GM21447 (cell line): ENCODE measurements around the gene URI1.
A peak's percentile ranks its signal among the peaks of the same experiment; 100 is the strongest.
"Not testable (repeated sequence)": the region's sequence is repeated elsewhere in the genome, so short reads cannot be mapped to it uniquely, and the experiment has no call there.

Experiments used
- ATAC-seq: cut with Tn5 transposase; IDR thresholded peaks from one replicate; pipeline ENCODE4 v1.9.1; 2021; ENCODE audit not compliant: unreplicated experiment

URI1 gene

DNA sequence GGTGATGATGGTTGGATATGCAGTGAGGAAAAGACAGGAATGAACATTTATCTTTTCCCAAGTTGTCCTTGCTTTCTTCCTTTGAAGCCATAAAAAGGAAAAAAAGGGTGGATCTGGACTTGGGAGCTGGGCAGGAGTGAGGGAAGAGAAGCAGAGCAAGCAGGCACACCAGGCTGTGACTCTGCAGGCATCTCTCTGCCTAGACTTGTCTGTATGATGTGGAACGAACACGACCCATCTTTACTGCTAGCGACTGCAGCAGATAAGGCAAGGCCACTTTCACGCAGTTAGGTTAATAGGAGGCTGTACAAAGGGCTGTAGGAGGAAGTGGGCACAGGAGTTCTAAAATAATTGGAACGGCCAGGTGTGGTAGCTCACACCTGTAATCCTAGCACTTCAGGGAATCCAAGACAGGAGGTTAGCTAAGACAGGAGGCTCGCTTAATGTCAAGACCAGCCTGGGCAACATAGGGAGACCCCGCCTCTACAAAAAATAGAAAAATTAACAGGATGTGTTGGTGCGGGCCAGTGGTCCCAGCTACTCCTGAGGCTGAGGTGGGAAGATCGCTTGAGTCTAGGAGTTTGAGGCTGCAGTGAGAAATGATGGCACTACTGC lies 961 bp upstream of the URI1 start:
- no peak for ATAC-seq

DNA sequence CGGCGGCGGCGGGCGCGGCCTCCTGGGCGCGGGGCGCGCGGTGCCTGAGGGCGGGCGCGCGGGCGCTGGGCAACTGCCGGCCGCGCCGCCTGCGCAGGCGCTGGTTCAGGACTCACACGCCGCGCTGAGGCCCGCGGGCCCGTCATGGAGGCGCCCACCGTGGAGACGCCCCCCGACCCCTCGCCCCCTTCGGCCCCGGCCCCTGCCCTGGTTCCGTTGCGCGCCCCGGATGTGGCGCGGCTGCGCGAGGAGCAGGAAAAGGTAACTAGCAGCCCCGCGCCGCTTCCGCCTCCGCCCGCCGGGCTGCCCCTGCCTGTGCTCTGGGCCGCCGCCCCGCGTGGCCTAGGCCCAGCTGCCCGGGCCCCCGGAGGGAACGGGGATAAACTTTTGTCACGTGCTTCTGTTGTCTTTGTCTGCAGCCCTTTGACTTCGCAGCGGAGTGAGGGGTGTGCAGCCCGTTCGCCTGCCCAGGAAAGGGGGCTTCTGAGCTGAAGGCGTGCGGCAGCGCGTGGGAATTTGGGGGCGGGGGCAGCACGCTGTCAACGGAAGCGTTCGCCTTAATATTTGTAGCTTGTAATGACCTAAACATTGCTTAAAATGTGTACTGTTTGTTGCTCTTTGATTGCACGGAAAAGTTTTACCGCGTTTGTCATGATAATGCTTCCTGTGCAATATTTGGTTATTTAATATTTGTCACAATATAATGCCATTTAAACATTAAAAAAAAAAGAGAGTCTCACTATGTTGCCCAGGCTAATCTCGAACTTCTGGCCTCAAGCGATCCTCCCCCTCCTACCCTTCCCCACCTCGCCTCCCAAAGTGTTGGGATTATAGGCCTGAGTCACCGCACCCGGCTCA lies 594 bp downstream of the URI1 start:
- ATAC-seq, result peak; percentile 74

DNA sequence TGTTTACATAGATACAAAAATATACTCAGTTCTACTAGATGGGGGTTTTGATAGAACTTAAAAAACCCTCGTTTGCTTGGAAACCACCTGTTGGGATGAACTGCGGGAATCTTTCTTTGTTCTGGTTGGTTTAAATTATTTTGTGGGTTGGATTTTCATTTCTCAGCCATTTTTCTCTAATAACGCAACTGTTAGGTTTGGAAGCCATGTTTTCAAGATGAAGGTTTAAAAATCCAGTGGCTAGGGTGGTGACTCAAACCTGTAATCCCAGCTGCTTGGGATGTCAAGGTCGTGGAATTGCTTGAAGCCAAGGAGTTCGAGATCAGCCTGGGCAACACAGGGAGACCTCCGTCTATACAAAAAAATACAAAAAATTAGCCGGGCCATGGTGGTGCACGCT lies 1.6 kb downstream of the URI1 start:
- no peak for ATAC-seq

DNA sequence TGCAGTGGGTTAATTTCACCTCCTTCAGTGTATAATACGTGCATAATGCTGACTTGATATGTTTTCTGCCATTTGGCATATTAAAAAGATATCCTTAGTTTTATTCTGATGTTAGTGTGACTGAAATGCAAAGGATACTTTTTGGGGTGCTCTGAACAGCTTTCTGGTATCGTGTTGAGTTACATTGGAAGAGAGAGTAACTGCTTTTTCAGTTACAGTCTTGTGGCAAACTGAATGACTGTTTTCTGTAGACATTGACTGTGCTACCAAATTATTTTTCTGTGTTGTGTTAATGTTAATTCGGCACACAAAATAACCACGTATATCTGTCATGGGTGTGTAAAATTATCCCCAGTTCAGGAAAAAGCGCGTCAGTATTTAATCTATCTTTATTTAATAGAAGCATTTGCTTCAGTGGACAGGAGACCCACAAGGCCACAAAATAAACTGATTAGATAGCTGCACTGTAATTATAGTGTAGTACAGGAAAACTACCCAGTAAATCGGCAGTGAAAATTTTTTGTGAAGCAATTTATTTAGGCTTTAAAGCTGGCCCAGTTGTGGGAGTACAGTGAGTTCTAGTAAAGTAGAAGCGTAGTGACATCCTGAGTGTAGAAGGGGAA lies 2.5 kb downstream of the URI1 start:
- no peak for ATAC-seq

DNA sequence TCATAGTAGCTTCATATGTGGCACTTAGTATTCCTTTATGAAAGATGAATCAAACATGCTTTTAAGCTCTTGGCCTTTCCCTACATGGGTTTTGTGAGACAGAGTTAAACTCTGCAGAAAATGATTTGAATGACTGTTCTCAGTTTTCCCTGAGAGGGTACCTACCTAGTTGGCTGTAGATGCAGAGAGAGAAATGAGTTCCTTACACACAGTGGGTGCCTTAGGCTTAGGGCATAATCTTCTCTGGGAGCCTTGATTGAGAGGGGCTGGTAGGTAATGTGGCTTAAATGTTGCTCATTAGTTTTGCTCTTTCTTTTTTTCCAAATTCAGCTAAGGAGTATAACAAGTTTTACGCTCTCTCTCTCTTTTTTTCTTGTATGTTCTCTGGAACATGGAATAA lies 3.0 kb downstream of the URI1 start:
- ATAC-seq, result no peak

DNA sequence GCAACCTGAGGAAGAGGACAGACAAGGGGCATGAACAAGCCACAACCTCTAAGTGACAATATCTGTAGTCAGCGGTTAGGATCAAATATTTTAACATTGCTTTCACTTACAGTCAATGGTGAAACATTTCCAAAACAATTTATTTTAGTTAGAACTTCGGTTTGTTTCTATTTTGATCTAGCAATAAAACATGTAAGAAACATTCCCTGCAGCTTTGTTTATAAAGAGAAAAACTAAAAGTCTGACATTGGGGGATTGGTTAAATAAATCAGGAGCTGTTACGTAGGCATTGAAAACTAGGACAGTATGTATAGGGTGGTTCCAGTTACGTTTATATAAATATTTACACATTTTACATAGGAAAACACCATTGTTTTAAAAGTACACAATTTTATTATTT lies 3.4 kb downstream of the URI1 start:
- no peak for ATAC-seq

DNA sequence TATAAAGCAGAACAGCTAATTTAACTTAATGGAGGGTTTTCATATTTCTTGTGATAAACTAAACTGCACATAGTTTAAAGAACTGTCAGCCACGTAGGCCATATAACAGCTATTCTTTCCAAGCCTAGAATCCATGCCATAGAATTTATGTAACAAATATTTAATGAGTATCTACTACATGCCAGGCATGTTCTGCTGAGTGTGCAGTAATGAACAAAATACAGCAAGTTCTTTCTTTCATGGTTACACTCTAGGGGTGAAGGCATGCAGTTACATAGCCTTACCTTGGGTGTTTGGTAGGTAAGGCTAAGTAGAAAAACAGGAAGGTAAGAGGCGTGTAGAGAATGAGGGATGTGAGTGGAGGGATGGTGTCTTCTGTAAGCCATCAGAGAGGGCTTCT lies 4.6 kb downstream of the URI1 start:
- no peak for ATAC-seq

DNA sequence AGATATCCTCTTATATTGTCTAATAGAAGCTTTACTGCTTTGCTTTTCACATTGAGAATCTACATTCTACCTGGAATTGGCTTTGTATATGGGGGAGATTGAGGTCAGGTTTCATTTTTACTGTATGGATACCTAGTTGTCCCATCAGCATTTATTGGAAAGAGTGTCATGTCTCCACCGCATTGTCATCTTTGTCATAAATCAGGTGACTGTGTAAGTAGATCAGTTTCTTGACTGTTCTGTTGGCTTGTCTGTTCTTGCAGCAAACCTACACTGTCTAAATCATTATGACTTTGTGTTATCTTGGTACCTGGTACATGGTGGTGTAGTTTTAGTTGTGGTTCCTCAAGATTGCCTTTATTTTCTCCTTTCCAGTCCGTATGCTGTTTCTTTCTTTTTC lies 5.8 kb downstream of the URI1 start:
- ATAC-seq, result no peak

DNA sequence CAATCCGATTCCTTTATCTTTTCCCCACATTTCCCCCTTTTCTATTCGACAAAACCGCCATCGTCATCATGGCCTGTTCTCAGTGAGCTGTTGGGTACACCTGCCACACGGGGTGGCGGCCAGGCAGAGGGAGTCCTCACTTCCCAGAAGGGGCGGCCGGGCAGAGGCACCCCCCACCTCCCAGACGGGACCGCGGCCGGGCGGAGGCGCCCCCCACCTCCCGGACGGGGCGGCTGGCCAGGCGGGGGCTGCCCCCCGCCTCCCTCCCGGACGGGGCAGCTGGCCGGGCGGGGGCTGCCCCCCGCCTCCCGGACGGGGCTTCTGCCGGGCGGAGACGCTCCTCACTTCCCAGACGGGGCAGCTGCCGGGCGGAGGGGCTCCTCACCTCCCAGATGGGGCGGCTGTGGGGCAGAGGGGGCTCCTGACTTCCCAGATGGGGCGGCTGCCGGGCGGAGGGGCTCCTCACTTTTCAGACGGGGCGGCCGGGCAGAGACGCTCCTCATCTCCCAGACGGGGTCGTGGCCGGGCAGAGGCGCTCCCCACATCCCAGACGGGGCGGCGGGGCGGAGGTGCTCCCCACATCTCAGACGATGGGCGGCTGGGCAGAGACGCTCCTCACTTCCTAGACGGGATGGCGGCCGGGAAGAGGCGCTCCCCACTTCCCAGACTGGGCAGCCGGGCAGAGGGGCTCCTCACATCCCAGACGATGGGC lies 6.9 kb downstream of the URI1 start:
- ATAC-seq, result not testable (repeated sequence)

DNA sequence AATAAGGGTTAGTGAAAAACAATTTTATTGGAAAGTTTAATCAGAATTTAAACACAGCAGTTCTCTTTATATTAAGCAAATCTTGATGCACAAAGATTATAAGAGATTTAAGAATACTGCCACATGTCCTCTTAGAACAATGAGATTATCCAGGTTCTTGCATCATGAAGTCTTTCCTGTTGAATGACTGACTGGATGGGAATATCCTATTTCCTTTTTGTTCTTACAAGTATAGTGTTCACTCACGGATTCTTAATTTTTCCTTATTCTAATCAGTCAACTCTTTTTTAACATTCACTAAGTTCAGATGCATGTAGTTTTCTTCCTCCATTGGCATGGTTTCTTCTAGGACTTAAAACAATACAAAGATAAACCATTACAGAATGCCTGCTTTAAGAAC lies 10.1 kb downstream of the URI1 start:
- ATAC-seq, result no peak

DNA sequence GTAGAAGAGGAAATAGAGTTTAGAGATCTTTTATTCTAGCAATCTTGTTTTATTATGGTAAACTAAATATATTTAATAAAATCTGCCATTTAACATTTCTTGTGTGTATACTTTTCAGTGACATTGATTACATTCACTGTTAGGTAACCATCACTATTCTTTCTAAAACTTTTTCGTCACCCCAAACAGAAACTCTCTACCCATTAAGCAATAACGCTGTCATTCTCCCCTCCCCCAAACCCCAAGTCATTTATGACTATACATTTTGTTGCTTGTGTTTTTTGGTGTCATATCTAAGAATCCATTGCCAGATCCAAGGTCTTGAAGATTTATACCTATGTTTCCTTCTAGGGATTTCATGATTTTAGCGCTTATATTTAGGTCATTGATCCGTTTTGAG lies 10.6 kb downstream of the URI1 start:
- no peak for ATAC-seq

DNA sequence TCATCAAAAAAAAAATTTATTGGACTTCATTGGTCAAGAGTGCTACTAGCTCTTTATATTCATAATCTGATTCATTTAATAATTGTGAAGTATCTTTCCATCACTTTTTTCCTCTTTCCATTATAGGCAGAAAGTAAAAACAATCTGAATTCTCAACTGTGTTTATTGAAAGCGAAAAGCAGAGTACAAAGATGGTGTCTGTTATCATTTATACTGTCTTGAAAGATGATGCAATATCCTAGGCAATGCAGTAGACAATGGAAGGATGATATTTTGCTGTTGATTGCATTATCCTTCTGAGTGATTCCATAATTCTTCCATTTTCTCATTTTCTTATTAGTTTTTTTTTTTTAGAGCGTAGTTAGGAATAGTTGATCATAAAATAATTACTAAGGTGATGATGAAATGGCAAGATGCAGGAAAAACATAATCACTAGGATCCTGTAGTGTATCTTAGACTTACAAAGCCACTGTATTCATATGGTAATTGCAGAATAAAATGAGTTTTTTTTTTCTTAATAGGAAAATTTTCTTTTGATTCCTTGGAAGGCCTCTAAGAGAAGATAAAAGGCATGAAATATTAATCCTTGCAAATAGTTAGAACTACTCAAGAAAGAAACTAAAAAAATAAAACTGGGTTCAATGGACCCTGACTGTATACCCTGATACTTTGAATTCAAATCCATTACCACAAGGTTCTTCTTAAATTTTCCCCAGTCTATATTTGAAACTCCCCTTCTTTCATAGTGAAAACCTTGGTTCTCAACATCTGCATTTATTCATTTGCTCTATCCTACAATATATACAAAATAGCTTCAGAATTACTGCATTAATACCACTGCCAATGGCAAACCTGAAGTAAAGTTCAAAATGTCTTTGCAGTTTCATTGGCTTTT lies 11.6 kb downstream of the URI1 start:
- ATAC-seq, result no peak

DNA sequence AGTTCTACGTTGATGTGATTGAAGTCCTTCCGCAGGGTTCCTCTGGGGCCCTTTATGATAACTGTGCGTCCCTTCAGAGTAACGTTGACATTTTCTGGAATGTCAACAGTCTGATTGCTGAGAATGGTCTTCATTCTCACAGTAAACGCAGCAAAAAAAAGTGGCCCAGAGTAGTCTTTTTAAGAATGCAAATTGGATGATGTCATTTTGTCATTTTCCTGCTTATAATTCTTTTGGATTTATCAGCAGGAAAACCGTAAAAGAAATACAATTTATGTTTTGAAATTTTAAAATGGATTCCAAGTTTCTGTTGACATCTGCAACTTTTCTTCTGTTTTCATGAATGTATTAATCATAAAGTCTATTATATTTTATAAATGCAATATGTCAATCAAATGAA lies 14.8 kb downstream of the URI1 start:
- ATAC-seq, result no peak

DNA sequence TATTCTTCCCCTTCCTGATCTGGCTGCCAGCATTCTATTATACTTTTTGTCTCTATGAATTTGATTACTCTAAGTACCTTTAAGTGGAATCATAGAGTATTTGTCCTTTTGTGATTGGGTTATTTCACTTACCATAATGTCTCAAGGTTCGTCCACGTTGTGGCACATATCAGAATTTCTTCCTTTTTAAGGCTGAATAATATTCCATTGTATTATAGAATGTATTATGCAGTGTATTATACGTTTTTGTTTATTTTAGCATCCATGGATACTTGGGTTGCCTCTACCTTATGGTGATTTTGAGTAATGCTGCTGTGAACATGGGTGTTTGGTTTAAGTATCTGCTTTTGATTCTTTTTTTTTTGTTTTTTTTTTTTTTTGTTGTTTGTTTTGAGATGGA lies 19.3 kb downstream of the URI1 start:
- ATAC-seq, result no peak

DNA sequence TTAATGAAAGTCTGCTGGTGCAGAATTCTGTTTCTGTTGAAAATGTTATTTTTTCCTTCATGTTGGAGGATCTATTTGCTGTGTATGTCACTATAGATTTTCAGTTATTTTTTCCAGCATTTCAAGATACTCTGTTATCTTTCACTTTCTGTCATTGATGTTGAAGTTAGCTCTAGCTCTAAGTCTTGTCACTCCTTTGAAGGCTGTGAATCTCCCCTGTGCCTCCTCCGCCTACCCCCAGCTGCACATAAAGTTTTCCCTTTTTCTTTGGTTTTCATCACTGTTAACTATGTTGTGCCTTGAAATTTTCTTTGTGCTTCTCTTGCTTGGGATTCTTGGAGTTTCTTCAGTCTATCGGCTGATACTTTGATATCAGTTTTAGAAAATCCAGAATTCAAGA lies 20.8 kb downstream of the URI1 start:
- no peak for ATAC-seq

DNA sequence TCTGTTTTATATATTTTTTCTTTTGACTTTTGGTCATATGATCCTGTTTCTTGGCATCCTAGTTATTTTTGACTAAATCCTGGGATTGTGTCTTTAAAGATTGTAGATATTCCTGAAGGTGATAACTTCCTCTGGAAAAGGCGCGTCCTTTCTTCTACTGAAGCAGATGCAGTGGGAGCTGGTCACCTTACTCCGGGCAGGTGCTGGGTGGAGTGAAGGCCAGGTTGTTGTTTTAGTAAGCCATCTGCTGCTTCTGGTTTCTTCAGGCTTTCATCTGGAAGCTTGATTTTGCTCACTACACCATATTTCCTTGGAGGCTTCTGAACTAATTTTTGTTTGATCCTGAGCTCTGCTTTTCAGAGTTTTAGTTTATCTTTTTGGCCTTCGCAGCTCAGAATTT lies 21.5 kb downstream of the URI1 start:
- no peak for ATAC-seq

DNA sequence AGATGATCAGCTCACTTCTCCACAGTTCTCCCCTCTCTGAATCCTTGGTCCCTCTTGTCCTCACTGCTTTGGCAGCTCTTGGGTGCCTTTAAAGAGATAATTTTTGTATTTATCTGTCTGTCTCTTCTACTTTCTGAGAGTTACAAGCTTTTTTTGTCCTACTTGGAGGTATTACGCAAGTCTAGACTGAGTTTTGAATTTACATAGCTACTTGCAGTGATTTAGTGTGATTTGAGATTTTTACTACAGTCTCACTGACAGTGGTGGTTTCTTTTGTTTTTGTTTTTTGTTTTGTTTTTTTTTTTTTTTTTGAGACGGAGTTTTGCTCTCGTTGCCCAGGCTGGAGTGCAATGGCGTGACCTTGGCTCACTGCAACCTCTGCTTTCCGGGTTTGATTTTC lies 22.1 kb downstream of the URI1 start:
- ATAC-seq, result no peak

DNA sequence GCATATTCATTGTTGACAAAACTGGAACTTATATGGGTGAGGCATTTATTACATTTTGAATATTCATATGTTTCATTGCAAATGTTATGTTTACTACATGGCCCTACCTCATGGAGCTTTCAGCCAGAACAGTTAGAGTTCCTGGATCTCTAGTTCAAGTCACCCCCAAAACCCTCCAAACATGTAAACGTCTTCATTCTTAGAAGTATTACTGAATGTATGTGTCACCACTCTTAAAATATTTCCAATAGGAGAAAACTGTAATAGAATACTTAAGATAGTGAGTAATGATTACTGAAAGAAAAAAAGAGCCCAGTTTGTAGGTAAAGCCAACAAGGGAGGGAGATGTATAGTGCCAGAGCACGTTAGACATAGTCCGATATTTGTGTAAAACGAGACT lies 23.5 kb downstream of the URI1 start:
- ATAC-seq, result no peak

DNA sequence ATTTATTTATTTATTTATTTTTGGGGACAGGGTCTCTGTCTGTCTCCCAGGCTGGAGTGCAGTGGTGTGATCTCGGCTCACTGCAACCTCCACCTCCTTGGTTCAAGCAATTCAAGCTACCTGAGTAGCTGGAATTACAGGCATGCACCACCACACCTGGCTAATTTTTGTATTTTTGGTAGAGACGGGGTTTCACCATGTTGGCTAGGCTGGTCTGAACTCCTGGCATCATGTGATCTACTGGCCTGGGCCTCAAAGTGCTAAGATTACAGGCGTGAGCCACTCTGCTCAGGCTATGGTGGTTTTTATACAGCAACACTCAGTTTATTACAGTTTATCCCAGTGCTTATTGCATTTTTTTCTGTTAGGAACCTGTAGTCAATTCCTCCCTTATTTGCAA lies 24.1 kb downstream of the URI1 start:
- ATAC-seq, result not testable (repeated sequence)

DNA sequence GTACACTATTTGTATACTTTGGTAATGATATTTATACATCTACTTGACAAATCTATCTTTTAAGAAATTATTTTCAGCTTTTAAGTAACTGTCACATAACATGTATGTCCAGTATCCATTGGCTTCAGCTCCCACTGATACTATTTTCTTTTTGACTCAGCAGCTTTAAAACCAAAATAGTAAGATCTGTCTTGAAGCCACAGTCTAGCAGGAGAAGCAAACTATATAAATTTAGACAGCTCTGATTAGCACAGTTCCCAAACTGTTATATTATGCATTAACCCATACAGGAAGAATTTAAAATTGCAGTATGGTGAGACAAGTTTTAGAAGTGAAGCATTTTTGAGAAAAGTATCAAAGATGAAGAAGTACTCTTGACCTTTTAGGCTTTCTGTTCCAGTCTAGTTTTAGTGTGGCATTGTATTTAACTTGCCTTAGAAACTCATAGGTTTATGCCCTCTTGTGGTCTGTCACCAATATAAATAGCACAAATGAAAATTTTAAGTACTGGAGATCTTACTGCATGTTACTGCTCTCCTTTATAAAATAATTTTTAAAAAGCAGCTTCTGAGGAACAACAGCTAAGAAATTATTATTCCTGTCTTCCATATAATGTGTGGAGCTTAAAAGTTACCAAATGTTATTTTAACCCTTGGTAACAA lies 24.7 kb downstream of the URI1 start:
- no peak for ATAC-seq
